HEK293 (cell line): ENCODE data around the gene PCDH1.

Experiments
- BCL11A ChIP-seq: fragments of 450-650 bp; formaldehyde crosslinking; IDR thresholded peaks from 2 replicates; pipeline ENCODE4 v1.5.1; 2016; ENCODE audit warnings: low read depth, missing biosample characterization, missing genetic modification characterization
- CTCF ChIP-seq: fragments of 450-650 bp; formaldehyde crosslinking; IDR thresholded peaks from 2 replicates; pipeline ENCODE4 v1.5.1; 2016; ENCODE audit warnings: missing biosample characterization, missing genetic modification characterization
- HOXA7 ChIP-seq: sonication (generic); formaldehyde crosslinking; IDR thresholded peaks from 2 replicates; pipeline ENCODE4 v1.8.1; 2022; ENCODE audit warnings: missing genetic modification reagents, borderline replicate concordance
- KLF1 ChIP-seq: fragments of 450-650 bp; formaldehyde crosslinking; IDR thresholded peaks from 2 replicates; pipeline ENCODE4 v1.5.1; 2016; ENCODE audit warnings: missing biosample characterization, missing genetic modification characterization
- TSHZ1 ChIP-seq: fragments of 450-650 bp; formaldehyde crosslinking; IDR thresholded peaks from 2 replicates; pipeline ENCODE4 v1.5.1; 2016; ENCODE audit warnings: missing biosample characterization, missing genetic modification characterization, borderline replicate concordance
- YY1 ChIP-seq: fragments of 450-650 bp; formaldehyde crosslinking; IDR thresholded peaks from 2 replicates; pipeline ENCODE4 v1.5.1; 2018; ENCODE audit warnings: missing biosample characterization, missing genetic modification characterization
- ZBTB26 ChIP-seq: fragments of 450-650 bp; formaldehyde crosslinking; optimal IDR thresholded peaks from 2 replicates; pipeline ENCODE3; 2016; ENCODE audit warnings: missing biosample characterization, mild to moderate bottlenecking, missing genetic modification characterization
- ZNF24 ChIP-seq: fragments of 450-650 bp; formaldehyde crosslinking; IDR thresholded peaks from 2 replicates; pipeline ENCODE4 v1.5.1; 2016; ENCODE audit warnings: missing biosample characterization, missing genetic modification characterization
- ZNF610 ChIP-seq: fragments of 450-650 bp; formaldehyde crosslinking; IDR thresholded peaks from 2 replicates; pipeline ENCODE4 v1.5.1; 2016; ENCODE audit warnings: missing biosample characterization, missing genetic modification characterization, borderline replicate concordance
- ZNF670 ChIP-seq: fragments of 450-650 bp; formaldehyde crosslinking; IDR thresholded peaks from 2 replicates; pipeline ENCODE4 v1.5.1; 2016; ENCODE audit warnings: missing biosample characterization, missing genetic modification characterization, low read depth
- ZNF830 ChIP-seq: fragments of 450-650 bp; IDR thresholded peaks from 2 replicates; pipeline ENCODE4 v1.5.0; 2018; ENCODE audit warnings: missing biosample characterization, missing genetic modification characterization, low read depth, mild to moderate bottlenecking, moderate library complexity

GRCh38 chr5:141908796-141909195 lies 30.6 kb upstream of the PCDH1 start:
- TF ChIP-seq HOXA7 (CRISPR knock-in tag) (no peak), CTCF (tag by site-specific recombination) (no peak), KLF1 (no peak), ZNF24 (no peak), BCL11A (tag by site-specific recombination) (no peak), ZBTB26 (no peak), TSHZ1 (tag by site-specific recombination) (no peak), ZNF670 (tag by site-specific recombination) (no peak), YY1 (tag by site-specific recombination) (no peak), ZNF610 (tag by site-specific recombination) (no peak), ZNF830 (tag by site-specific recombination) (no peak)
